NCI-H2227 treated with DMSO at 0.1 percent for 48 hours (cell line): ENCODE results near the gene IPO13.

ENCODE experiments used
- DNase-seq: peaks from one replicate; lab custom pipeline; 2025; lab: John Stamatoyannopoulos, UW

The IPO13 gene

GRCh38 chr1:43946236-43947060, at the start of gene IPO13:
TSS of gene IPO13 (plus strand) at chr1:43946950. CDS start at chr1:43947601, 651 bp downstream.
- DNase-seq: peak; percentile 93

GRCh38 chr1:43898981-43899380, 47.8 kb upstream of the IPO13 start:
- DNase-seq: no peak

GRCh38 chr1:43900386-43900785, 46.4 kb upstream of the IPO13 start:
- no peak for DNase-seq

GRCh38 chr1:43901196-43901961, 45.4 kb upstream of the IPO13 start:
- no peak for DNase-seq

- no peak for DNase-seq
Measured at GRCh38 chr1:43902058-43902831, 44.5 kb upstream of the IPO13 start.

- DNase-seq: no peak
Measured at GRCh38 chr1:43904660-43905551, 41.8 kb upstream of the IPO13 start.

- DNase-seq: no peak
Measured at GRCh38 chr1:43908226-43908625, 38.5 kb upstream of the IPO13 start.

- no peak for DNase-seq
Measured at GRCh38 chr1:43908858-43909257, 37.9 kb upstream of the IPO13 start.

GRCh38 chr1:43910343-43910742, 36.4 kb upstream of the IPO13 start:
- no peak for DNase-seq

- no peak for DNase-seq
Measured at GRCh38 chr1:43912607-43913006, 34.1 kb upstream of the IPO13 start.

- peak; percentile 8 for DNase-seq
Measured at GRCh38 chr1:43913051-43913501, 33.7 kb upstream of the IPO13 start.

- DNase-seq: no peak
Measured at GRCh38 chr1:43913666-43914360, 32.9 kb upstream of the IPO13 start.

GRCh38 chr1:43914576-43915525, 31.9 kb upstream of the IPO13 start:
- no peak for DNase-seq

- DNase-seq: no peak
Measured at GRCh38 chr1:43919906-43920305, 26.8 kb upstream of the IPO13 start.

GRCh38 chr1:43921022-43921421, 25.7 kb upstream of the IPO13 start:
- no peak for DNase-seq

- DNase-seq: no peak
Measured at GRCh38 chr1:43924516-43924915, 22.2 kb upstream of the IPO13 start.

GRCh38 chr1:43925846-43926245, 20.9 kb upstream of the IPO13 start:
- DNase-seq: no peak

- DNase-seq: no peak
Measured at GRCh38 chr1:43930168-43930948, 16.4 kb upstream of the IPO13 start.

- DNase-seq: no peak
Measured at GRCh38 chr1:43930949-43931275, 15.8 kb upstream of the IPO13 start.
